Measurements from ENCODE around the gene AVP. TPM values are rescaled to one million over a fixed set of nuclear protein-coding genes. Genes with fewer than 3 reads are reported as not detected.

Gene AVP, protein sequence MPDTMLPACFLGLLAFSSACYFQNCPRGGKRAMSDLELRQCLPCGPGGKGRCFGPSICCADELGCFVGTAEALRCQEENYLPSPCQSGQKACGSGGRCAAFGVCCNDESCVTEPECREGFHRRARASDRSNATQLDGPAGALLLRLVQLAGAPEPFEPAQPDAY
- 0.38 TPM for total RNA-seq
- long read RNA-seq, partial matches to known transcripts, result 1 of 1 reads
- long read RNA-seq, other reads (novel, unspliced or antisense), result 0 of 1 reads

DNA sequence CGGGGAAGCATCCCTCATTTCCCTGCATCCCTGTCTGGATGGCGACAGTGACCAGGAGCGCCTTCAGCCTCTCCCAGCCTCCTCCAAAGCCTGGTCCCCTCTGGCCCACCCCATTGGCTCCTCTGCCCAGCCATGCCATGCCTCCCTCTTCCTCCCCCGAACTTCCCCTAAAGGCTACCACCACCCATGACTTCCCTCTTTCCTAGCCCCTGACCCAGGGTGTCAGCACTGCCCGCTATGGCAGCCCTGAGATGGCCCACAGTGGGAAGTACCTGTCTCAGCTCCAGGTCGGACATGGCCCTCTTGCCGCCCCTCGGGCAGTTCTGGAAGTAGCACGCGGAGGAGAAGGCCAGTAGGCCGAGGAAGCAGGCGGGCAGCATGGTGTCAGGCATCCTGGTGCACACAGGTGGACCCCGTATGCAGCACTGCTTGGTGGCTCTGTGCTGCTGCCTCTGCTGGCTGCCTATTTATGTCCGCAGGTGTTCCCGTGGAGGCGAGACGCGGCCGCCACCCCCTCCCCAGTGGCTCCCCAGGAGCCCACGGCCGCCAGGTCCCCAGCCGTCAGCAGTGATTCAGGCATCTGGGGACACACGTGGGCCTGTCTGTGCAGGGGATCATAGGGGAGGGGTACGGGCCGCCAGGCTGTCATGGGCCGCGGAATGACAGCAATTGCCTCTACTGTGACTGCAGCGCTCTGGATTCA is at the start of gene AVP:
Gene AVP, minus strand, starts transcription at position 442 of the 703 bp plus-strand sequence. Its CDS starts 50 bp downstream, at position 392.
- H3K36me3 ChIP-seq, result no peaks in the 10 kb centered on the region
- H3K4me1 ChIP-seq, result peaks cover 28% of the 10 kb centered on the region
- no peak within 1 kb of the TSS for H3K27ac ChIP-seq (replicated peaks)
- no peaks in the 10 kb centered on the region for H3K9me3 ChIP-seq (replicated peaks)
- peaks cover 43% of the 10 kb centered on the region for H3K27me3 ChIP-seq (ENCODE audit: low read depth)
- no peak for DNase-seq
- H3K4me3 ChIP-seq, result no peak within 1 kb of the TSS
- intact Hi-C loops (cut with micrococcal nuclease), result no loop called here
- TF ChIP-seq, protein P1, sequence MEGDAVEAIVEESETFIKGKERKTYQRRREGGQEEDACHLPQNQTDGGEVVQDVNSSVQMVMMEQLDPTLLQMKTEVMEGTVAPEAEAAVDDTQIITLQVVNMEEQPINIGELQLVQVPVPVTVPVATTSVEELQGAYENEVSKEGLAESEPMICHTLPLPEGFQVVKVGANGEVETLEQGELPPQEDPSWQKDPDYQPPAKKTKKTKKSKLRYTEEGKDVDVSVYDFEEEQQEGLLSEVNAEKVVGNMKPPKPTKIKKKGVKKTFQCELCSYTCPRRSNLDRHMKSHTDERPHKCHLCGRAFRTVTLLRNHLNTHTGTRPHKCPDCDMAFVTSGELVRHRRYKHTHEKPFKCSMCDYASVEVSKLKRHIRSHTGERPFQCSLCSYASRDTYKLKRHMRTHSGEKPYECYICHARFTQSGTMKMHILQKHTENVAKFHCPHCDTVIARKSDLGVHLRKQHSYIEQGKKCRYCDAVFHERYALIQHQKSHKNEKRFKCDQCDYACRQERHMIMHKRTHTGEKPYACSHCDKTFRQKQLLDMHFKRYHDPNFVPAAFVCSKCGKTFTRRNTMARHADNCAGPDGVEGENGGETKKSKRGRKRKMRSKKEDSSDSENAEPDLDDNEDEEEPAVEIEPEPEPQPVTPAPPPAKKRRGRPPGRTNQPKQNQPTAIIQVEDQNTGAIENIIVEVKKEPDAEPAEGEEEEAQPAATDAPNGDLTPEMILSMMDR (IDR thresholded peaks at IDR 0.05; ENCODE audit: borderline replicate concordance), result no peak

DNA sequence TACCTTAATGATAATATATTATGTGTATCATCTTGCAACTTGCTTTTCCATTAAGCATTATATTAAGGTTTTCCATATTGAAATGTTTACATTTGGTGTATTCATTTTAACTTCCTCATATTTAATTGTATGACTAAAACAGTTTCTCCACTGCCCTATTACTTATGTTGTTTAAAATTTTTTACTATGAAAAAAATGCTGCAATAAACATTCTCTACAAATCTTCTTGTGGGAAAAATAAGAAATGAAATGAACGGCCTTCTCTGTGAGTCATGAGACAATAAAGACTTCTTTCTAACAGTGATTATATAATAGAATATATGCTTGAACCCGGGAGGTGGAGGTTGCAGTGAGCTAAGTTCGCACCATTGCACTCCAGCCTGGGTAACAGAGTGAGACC is 49.6 kb upstream of the AVP start:
- Histone ChIP-seq H3K36me3 (no peaks in the 10 kb centered on the region), H3K27ac (replicated peaks) (no peak overlapping the region), H3K27me3 (ENCODE audit: low read depth) (no peaks in the 10 kb centered on the region), H3K4me3 (no peak overlapping the region), H3K9me3 (replicated peaks) (no peaks in the 10 kb centered on the region), H3K4me1 (peaks cover 2% of the 10 kb centered on the region)
- no peak for DNase-seq
- intact Hi-C loops (cut with micrococcal nuclease), result no loop called here
- TF ChIP-seq, protein P1 (IDR thresholded peaks at IDR 0.05; ENCODE audit: borderline replicate concordance), result no peak

DNA sequence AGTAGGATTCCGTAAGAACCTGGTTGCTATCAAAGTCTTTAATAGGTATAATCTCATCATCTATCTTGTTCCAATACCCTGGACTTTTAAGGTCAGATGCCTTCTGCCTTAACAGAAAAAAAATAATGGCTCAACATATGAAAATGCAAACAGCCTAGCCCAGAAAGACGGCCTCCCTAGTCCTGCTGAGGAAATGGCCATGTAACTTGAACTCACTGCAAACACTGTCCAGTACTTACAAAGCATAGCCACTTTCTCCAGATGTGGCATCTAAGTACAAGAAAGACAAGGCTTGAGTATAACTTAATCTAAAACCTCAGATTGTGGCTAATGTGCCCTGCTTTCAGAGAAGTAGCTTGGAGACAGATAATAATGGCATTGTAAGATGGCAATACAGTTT is 48.6 kb upstream of the AVP start:
- Histone ChIP-seq H3K27ac (replicated peaks) (no peak overlapping the region), H3K27me3 (ENCODE audit: low read depth) (no peaks in the 10 kb centered on the region), H3K4me1 (peaks cover 12% of the 10 kb centered on the region), H3K9me3 (replicated peaks) (no peaks in the 10 kb centered on the region), H3K36me3 (no peaks in the 10 kb centered on the region), H3K4me3 (no peak overlapping the region)
- TF ChIP-seq, protein P1 (IDR thresholded peaks at IDR 0.05; ENCODE audit: borderline replicate concordance), result no peak
- DNase-seq, result no peak
- intact Hi-C loops (cut with micrococcal nuclease), result no loop called here

DNA sequence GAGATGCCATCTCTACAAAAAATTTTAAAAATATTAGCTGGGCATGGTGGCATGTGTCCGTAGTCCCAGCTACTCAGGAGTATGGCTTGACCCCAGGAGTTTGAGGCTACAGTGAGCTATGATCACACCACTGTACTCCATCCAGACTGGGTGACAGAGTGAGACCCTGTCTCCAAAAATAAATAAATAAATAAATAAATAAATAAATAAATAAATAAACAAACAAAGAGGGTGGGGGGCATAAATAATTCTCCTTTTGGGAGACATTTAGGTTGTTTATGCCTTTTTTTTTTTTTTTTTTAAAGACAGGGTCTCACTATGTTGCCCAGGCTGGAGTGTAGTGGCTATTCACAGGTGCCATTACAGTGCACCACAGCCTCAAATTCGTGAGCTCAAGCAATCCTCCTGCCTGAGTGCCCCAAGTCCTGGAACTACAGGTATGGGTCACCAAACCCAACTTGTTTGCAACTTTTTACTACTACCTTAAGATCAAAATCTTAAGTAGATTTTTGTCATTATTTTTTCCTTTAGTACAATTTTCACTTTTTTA is 45.6 kb upstream of the AVP start:
- DNase-seq, result no peak
- TF ChIP-seq, protein P1 (IDR thresholded peaks at IDR 0.05; ENCODE audit: borderline replicate concordance), result no peak
- H3K27me3 ChIP-seq (ENCODE audit: low read depth), result no peaks in the 10 kb centered on the region
- H3K9me3 ChIP-seq (replicated peaks), result no peaks in the 10 kb centered on the region
- H3K27ac ChIP-seq (replicated peaks), result no peak overlapping the region
- H3K36me3 ChIP-seq, result no peaks in the 10 kb centered on the region
- intact Hi-C loops (cut with micrococcal nuclease), result no loop called here
- H3K4me3 ChIP-seq, result no peak overlapping the region
- peaks cover 19% of the 10 kb centered on the region for H3K4me1 ChIP-seq

DNA sequence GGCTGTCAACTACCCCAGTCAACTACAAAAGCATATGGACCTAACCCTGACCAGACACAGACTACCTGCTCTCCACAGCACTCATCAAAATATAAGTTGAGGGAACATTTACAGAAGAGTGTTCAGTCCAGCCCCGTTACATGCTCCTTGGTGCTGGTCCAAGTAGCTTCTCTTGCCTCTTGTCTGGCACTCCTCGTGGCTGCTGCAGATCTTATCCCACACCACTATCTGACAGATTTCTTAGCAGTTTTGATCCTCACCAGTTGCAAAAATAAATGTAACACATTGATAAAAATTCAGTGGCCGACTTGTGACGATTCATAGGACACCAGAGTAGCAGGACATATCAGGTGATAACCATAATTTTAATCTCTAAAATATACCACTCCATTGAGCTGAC is 44.6 kb upstream of the AVP start:
- Histone ChIP-seq H3K27ac (replicated peaks) (no peak overlapping the region), H3K27me3 (ENCODE audit: low read depth) (no peaks in the 10 kb centered on the region), H3K36me3 (no peaks in the 10 kb centered on the region), H3K9me3 (replicated peaks) (no peaks in the 10 kb centered on the region), H3K4me1 (peaks cover 19% of the 10 kb centered on the region), H3K4me3 (no peak overlapping the region)
- DNase-seq, result no peak
- TF ChIP-seq, protein P1 (IDR thresholded peaks at IDR 0.05; ENCODE audit: borderline replicate concordance), result no peak
- intact Hi-C loops (cut with micrococcal nuclease), result no loop called here

Measured in left ventricle myocardium inferior (tissue), 1 donor.